Measurements from ENCODE around the gene NNAT. TPM values are rescaled to one million over a fixed set of nuclear protein-coding genes. Genes with fewer than 3 reads are reported as not detected.

NNAT gene
- total RNA-seq, 1 experiment from 2014 or later = not detected

DNA sequence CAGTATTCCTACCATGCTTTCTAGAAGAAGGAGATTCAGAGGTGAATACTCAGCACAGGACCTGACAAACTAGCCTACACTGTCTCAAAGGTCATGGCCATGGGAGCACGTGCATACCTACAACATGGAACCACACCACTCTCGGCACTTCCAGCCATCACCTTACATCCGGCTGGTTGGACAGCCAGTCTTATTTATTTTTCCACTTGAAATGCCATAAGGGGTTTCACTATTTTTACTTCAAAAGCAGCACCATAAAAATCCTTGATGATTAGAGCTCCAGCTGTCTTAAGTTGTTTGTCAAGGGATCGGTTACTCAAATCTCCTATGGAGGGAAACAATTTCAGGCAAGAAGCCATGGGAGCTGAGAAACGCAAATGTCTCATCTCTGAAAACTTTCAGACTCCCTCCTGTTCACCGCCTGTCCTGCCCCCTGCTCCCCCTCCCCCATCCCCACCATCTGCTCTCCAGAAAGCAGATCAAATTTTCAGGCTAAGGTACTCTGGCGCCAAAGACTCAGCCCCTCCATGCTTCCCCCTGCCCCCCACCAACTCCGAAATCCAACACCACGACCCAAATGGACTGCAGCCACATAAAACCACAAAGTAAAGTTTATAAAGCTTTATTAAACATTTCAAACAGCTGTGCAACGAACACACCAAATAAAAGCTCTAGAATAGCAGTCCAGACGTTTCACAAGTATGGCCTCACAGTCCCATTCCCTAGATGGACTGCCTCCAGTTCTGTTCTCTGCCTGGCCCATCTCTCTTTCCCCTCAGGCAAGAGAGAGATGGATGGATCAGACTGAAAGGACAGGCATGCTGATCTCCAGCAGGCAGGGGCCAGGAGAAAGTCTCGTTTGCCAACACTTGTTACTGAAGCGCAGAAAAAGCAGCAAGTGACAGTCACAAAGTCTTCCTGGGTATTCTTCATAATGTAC is 4.0 kb upstream of the NNAT start:
- no peak for DNase-seq (ENCODE audit: unreplicated experiment)
- TF ChIP-seq, protein P1, sequence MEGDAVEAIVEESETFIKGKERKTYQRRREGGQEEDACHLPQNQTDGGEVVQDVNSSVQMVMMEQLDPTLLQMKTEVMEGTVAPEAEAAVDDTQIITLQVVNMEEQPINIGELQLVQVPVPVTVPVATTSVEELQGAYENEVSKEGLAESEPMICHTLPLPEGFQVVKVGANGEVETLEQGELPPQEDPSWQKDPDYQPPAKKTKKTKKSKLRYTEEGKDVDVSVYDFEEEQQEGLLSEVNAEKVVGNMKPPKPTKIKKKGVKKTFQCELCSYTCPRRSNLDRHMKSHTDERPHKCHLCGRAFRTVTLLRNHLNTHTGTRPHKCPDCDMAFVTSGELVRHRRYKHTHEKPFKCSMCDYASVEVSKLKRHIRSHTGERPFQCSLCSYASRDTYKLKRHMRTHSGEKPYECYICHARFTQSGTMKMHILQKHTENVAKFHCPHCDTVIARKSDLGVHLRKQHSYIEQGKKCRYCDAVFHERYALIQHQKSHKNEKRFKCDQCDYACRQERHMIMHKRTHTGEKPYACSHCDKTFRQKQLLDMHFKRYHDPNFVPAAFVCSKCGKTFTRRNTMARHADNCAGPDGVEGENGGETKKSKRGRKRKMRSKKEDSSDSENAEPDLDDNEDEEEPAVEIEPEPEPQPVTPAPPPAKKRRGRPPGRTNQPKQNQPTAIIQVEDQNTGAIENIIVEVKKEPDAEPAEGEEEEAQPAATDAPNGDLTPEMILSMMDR (IDR thresholded peaks at IDR 0.05; ENCODE audit: unreplicated experiment) = no peak
- H3K27ac Mint-ChIP-seq (ENCODE audit: low read depth, unreplicated experiment) = peak overlapping the region; percentile 39
- H3K4me1 Mint-ChIP-seq (ENCODE audit: insufficient read depth, unreplicated experiment) = peaks cover 19% of the 10 kb centered on the region
- no peaks in the 10 kb centered on the region for H3K9me3 Mint-ChIP-seq (ENCODE audit: unreplicated experiment)
- no peaks in the 10 kb centered on the region for H3K27me3 Mint-ChIP-seq (ENCODE audit: insufficient read depth, unreplicated experiment)
- POLR2A ChIA-PET = interaction anchor here (0.8 to 2.9 kb wide), 3 partner anchors 10 to 228 kb away, joined by 3 to 14 read pairs (median 4); partner anchors contain the start of genes BLCAP and MANBAL
- no TSS peak for BruUV-seq (replicated peaks)
- no peak overlapping the region for H3K4me3 Mint-ChIP-seq (ENCODE audit: unreplicated experiment)
- intact Hi-C loops (cut with micrococcal nuclease) = no loop called here
- CTCF ChIA-PET = interaction anchor here (0.6 to 1.4 kb wide), 5 partner anchors 14 to 240 kb away, joined by 3 to 5 read pairs (median 3); no protein-coding TSS in a partner anchor
- peaks cover 92% of the 10 kb centered on the region for H3K36me3 Mint-ChIP-seq (ENCODE audit: insufficient read depth, unreplicated experiment)

DNA sequence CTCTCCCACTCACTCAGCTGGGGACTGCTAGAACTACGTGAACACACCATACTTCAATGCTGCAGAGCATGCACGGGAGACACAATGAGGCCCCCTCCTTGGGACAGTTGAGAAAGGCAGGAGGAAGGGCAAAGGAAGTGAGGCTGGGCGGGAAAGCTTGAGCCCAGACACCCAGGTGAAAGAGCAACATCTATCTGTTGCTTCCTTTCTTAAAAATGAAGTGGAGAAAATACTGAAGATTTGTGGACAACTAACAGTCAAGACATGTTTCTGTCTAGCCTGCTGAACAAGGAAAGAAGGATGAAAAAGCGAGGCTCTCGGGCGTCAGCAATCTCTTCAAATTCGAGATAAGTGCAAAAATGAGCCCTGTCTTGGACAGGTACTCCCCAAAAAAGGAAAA is 3.0 kb upstream of the NNAT start:
- Mint-ChIP-seq H3K9me3 (ENCODE audit: unreplicated experiment) (no peaks in the 10 kb centered on the region), H3K27ac (ENCODE audit: low read depth, unreplicated experiment) (peak overlapping the region; percentile 39), H3K36me3 (ENCODE audit: insufficient read depth, unreplicated experiment) (peaks cover 86% of the 10 kb centered on the region), H3K4me1 (ENCODE audit: insufficient read depth, unreplicated experiment) (peaks cover 21% of the 10 kb centered on the region), H3K4me3 (ENCODE audit: unreplicated experiment) (no peak overlapping the region), H3K27me3 (ENCODE audit: insufficient read depth, unreplicated experiment) (no peaks in the 10 kb centered on the region)
- intact Hi-C loops (cut with micrococcal nuclease) = no loop called here
- BruUV-seq (replicated peaks) = no TSS peak
- TF ChIP-seq, protein P1 (IDR thresholded peaks at IDR 0.05; ENCODE audit: unreplicated experiment) = no peak
- DNase-seq (ENCODE audit: unreplicated experiment) = no peak
- CTCF ChIA-PET = interaction anchor here (0.6 to 1.4 kb wide), 5 partner anchors 15 to 298 kb away, joined by 3 to 5 read pairs (median 3); no protein-coding TSS in a partner anchor
- POLR2A ChIA-PET = interaction anchor here (1.6 to 2.9 kb wide), 2 partner anchors 9 to 16 kb away, joined by 4 to 14 read pairs; partner anchors contain the start of gene BLCAP

DNA sequence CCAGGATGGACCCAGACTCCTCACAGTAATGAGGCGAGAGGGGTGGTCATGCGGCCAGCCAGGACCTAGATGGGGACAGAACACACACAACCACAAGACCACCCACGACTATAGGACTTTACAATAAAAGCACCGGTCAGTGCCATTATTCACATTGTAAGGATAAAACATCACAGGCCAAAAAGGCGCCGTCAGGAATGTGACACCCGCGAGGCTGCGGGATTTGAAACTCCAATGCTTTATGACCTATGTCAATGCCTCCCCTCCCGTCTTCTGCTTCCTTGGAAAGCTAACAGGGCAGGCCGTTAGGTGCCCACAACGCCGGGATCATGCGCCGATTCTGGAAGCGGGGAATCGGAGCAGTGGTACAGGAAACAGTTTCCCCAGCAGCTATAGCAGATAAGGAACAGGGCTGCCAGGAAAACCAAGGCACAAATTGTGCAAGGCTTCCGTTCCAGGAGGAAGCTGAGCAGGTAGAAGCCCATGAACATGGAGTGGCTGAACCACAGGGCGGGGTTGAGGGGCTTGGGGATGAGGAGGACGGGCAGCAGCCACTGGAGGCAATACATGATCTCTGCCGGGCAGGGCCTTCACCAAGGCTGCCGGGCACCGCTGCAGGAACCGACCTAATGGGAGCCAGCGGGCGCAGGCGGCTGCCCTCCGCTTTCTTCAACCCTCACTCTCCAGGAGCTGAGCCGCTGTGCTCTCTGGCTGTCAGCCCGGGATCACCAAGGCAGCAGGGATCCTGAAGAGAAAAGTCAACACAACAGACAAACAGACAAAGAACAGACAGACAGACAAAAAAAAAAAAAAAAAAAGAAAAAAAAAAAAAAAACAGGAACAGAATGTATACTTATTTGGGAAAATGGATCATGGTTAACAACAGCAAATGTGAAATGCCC is 2.2 kb upstream of the NNAT start:
- Mint-ChIP-seq H3K4me3 (ENCODE audit: unreplicated experiment) (no peak overlapping the region), H3K27ac (ENCODE audit: low read depth, unreplicated experiment) (no peak overlapping the region), H3K9me3 (ENCODE audit: unreplicated experiment) (no peaks in the 10 kb centered on the region), H3K4me1 (ENCODE audit: insufficient read depth, unreplicated experiment) (peaks cover 29% of the 10 kb centered on the region), H3K36me3 (ENCODE audit: insufficient read depth, unreplicated experiment) (peaks cover 84% of the 10 kb centered on the region), H3K27me3 (ENCODE audit: insufficient read depth, unreplicated experiment) (no peaks in the 10 kb centered on the region)
- intact Hi-C loops (cut with micrococcal nuclease) = no loop called here
- BruUV-seq (replicated peaks) = no TSS peak
- no peak for DNase-seq (ENCODE audit: unreplicated experiment)
- ChIA-PET POLR2A (interaction anchor here (0.6 to 2.9 kb wide), 3 partner anchors 9 to 242 kb away, joined by 3 to 14 read pairs (median 4); partner anchors contain the start of gene BLCAP), CTCF (interaction anchor here (0.6 to 1.1 kb wide), 2 partner anchors 28 to 299 kb away, joined by 3 read pairs; no protein-coding TSS in a partner anchor)
- TF ChIP-seq, protein P1 (IDR thresholded peaks at IDR 0.05; ENCODE audit: unreplicated experiment) = no peak

Data from MCF 10A (cell line).